Nephron (organoid): ENCODE results near the gene PPIL6.

ENCODE experiments used
- H3K27ac Mint-ChIP-seq, 3 experiments: 2 replicates each; pipeline ENCODE4 v1.8.0; 2020; ENCODE audit warnings: mixed read lengths in 3 of 3, mild to moderate bottlenecking in 2 of 3, moderate library complexity in 1 of 3
- H3K27me3 Mint-ChIP-seq: 2 replicates; pipeline ENCODE4 v1.8.0; 2021; ENCODE audit warnings: low read depth, mild to moderate bottlenecking, moderate library complexity, mixed read lengths
- H3K36me3 Mint-ChIP-seq: 2 replicates; pipeline ENCODE4 v1.8.0; 2020; ENCODE audit warnings: low read depth, mixed read lengths
- H3K4me1 Mint-ChIP-seq: 2 replicates; pipeline ENCODE4 v1.8.0; 2020; ENCODE audit warnings: mixed read lengths
- H3K4me3 Mint-ChIP-seq, 3 experiments: 2 replicates each; pipeline ENCODE4 v1.8.0; 2020; ENCODE audit warnings: mild to moderate bottlenecking in 3 of 3, mixed read lengths in 3 of 3, moderate library complexity in 2 of 3
- H3K9me3 Mint-ChIP-seq: 2 replicates; pipeline ENCODE4 v1.8.0; 2020; ENCODE audit warnings: mixed read lengths
- CTCF ChIP-seq, 3 experiments: fragments of 200-600 bp; sonication (generic); IDR thresholded peaks; one replicate each; pipeline ENCODE4 v1.5.0; 2021; ENCODE audit warnings: antibody characterized with exemption in 3 of 3; ENCODE audit not compliant: unreplicated experiment in 3 of 3

The PPIL6 gene

GRCh38 chr6:109477725-109478124 lies 37.3 kb upstream of the PPIL6 start:
- H3K4me1 Mint-ChIP-seq, result peaks cover 48% of the 10 kb centered on the region
- peak overlapping the region; percentile 46 to 69 (median 63) for H3K4me3 Mint-ChIP-seq
- no peak for TF ChIP-seq CTCF (IDR thresholded peaks at IDR 0.05; ENCODE audit: unreplicated experiment in 3 of 3)
- no peaks in the 10 kb centered on the region for H3K9me3 Mint-ChIP-seq
- H3K27me3 Mint-ChIP-seq, result no peaks in the 10 kb centered on the region
- H3K27ac Mint-ChIP-seq, result peak overlapping the region; percentile 88 to 98 (median 92)
- H3K36me3 Mint-ChIP-seq, result peaks cover 65% of the 10 kb centered on the region

GRCh38 chr6:109477184-109477583 lies 36.8 kb upstream of the PPIL6 start:
- no peak for TF ChIP-seq CTCF (IDR thresholded peaks at IDR 0.05; ENCODE audit: unreplicated experiment in 3 of 3)
- peaks cover 43% of the 10 kb centered on the region for H3K4me1 Mint-ChIP-seq

GRCh38 chr6:109475625-109476024 lies 35.2 kb upstream of the PPIL6 start:
- Mint-ChIP-seq H3K36me3 (peaks cover 71% of the 10 kb centered on the region), H3K27ac (peak overlapping the region in 1 of 3 experiments; percentile 91), H3K9me3 (no peaks in the 10 kb centered on the region), H3K4me1 (peaks cover 32% of the 10 kb centered on the region), H3K27me3 (no peaks in the 10 kb centered on the region), H3K4me3 (no peak overlapping the region)
- TF ChIP-seq CTCF (IDR thresholded peaks at IDR 0.05; ENCODE audit: unreplicated experiment in 3 of 3), result no peak

More at GRCh38 chr6:109477184-109477583, 36.8 kb upstream of the PPIL6 start:
- Mint-ChIP-seq H3K27ac (peak overlapping the region; percentile 88 to 98 (median 92)), H3K4me3 (no peak overlapping the region), H3K9me3 (no peaks in the 10 kb centered on the region), H3K27me3 (no peaks in the 10 kb centered on the region), H3K36me3 (peaks cover 67% of the 10 kb centered on the region)

GRCh38 chr6:109474995-109475394 lies 34.6 kb upstream of the PPIL6 start:
- Mint-ChIP-seq H3K27ac (peak overlapping the region in 1 of 3 experiments; percentile 44), H3K27me3 (no peaks in the 10 kb centered on the region), H3K36me3 (peaks cover 71% of the 10 kb centered on the region), H3K4me1 (peaks cover 27% of the 10 kb centered on the region), H3K9me3 (no peaks in the 10 kb centered on the region), H3K4me3 (no peak overlapping the region)
- TF ChIP-seq CTCF (IDR thresholded peaks at IDR 0.05; ENCODE audit: unreplicated experiment in 3 of 3), result no peak

- Mint-ChIP-seq H3K4me3 (no peak overlapping the region), H3K27me3 (no peaks in the 10 kb centered on the region), H3K4me1 (peaks cover 14% of the 10 kb centered on the region), H3K27ac (no peak overlapping the region), H3K9me3 (no peaks in the 10 kb centered on the region), H3K36me3 (peaks cover 70% of the 10 kb centered on the region)
- no peak for TF ChIP-seq CTCF (IDR thresholded peaks at IDR 0.05; ENCODE audit: unreplicated experiment in 3 of 3)
These were observed 32.7 kb upstream of the PPIL6 start for GRCh38 chr6:109473120-109473519.

- H3K27me3 Mint-ChIP-seq, result no peaks in the 10 kb centered on the region
- TF ChIP-seq CTCF (IDR thresholded peaks at IDR 0.05; ENCODE audit: unreplicated experiment in 3 of 3), result no peak
- H3K4me1 Mint-ChIP-seq, result peaks cover 6% of the 10 kb centered on the region
- peaks cover 73% of the 10 kb centered on the region for H3K36me3 Mint-ChIP-seq
- no peak overlapping the region for H3K27ac Mint-ChIP-seq
- H3K4me3 Mint-ChIP-seq, result no peak overlapping the region
- no peaks in the 10 kb centered on the region for H3K9me3 Mint-ChIP-seq
These were observed 31.9 kb upstream of the PPIL6 start for GRCh38 chr6:109472132-109472995.
